ENCODE data around the gene IFFO2. TPM values are rescaled to one million over a fixed set of nuclear protein-coding genes. Genes with fewer than 3 reads are reported as not detected.

Gene IFFO2
- total RNA-seq, 1 donor: 37.5 TPM

GRCh38 chr1:18915341-18915740 is 41.1 kb downstream of the IFFO2 start:
- no peaks in the 10 kb centered on the region for H3K9me3 ChIP-seq (ENCODE audit: low read depth, low read length)
- H3K4me1 ChIP-seq (ENCODE audit: insufficient read depth, low read length): peaks cover 5% of the 10 kb centered on the region
- H3K4me3 ChIP-seq (ENCODE audit: low read length): no peak overlapping the region

GRCh38 chr1:18913065-18913835 is 43.2 kb downstream of the IFFO2 start:
- Histone ChIP-seq H3K4me1 (ENCODE audit: insufficient read depth, low read length) (peaks cover 12% of the 10 kb centered on the region), H3K27me3 (ENCODE audit: insufficient read depth, low read length) (no peaks in the 10 kb centered on the region), H3K9me3 (ENCODE audit: low read depth, low read length) (no peaks in the 10 kb centered on the region), H3K4me3 (ENCODE audit: low read length) (no peak overlapping the region)

More at GRCh38 chr1:18915341-18915740, 41.1 kb downstream of the IFFO2 start:
- no peaks in the 10 kb centered on the region for H3K27me3 ChIP-seq (ENCODE audit: insufficient read depth, low read length)

GRCh38 chr1:18912550-18912949 is 43.9 kb downstream of the IFFO2 start:
- no peaks in the 10 kb centered on the region for H3K9me3 ChIP-seq (ENCODE audit: low read depth, low read length)
- no peaks in the 10 kb centered on the region for H3K27me3 ChIP-seq (ENCODE audit: insufficient read depth, low read length)
- peaks cover 19% of the 10 kb centered on the region for H3K4me1 ChIP-seq (ENCODE audit: insufficient read depth, low read length)
- no peak overlapping the region for H3K4me3 ChIP-seq (ENCODE audit: low read length)

- Histone ChIP-seq H3K4me1 (ENCODE audit: insufficient read depth, low read length) (peaks cover 28% of the 10 kb centered on the region), H3K9me3 (ENCODE audit: low read depth, low read length) (no peaks in the 10 kb centered on the region), H3K27me3 (ENCODE audit: insufficient read depth, low read length) (no peaks in the 10 kb centered on the region), H3K4me3 (ENCODE audit: low read length) (no peak overlapping the region)
These were observed 47.3 kb downstream of the IFFO2 start for GRCh38 chr1:18908911-18909771.

GRCh38 chr1:18907917-18908845 is 48.3 kb downstream of the IFFO2 start:
- Histone ChIP-seq H3K9me3 (ENCODE audit: low read depth, low read length) (no peaks in the 10 kb centered on the region), H3K4me3 (ENCODE audit: low read length) (no peak overlapping the region), H3K27me3 (ENCODE audit: insufficient read depth, low read length) (no peaks in the 10 kb centered on the region)

GRCh38 chr1:18907021-18907916 is 49.2 kb downstream of the IFFO2 start:
- Histone ChIP-seq H3K27me3 (ENCODE audit: insufficient read depth, low read length) (no peaks in the 10 kb centered on the region), H3K4me3 (ENCODE audit: low read length) (no peak overlapping the region), H3K4me1 (ENCODE audit: insufficient read depth, low read length) (peaks cover 34% of the 10 kb centered on the region), H3K9me3 (ENCODE audit: low read depth, low read length) (no peaks in the 10 kb centered on the region)

More at GRCh38 chr1:18907917-18908845, 48.3 kb downstream of the IFFO2 start:
- peaks cover 32% of the 10 kb centered on the region for H3K4me1 ChIP-seq (ENCODE audit: insufficient read depth, low read length)

- H3K27me3 ChIP-seq (ENCODE audit: insufficient read depth, low read length): no peaks in the 10 kb centered on the region
- peak overlapping the region; percentile 67 for H3K4me3 ChIP-seq (ENCODE audit: low read length)
- peaks cover 47% of the 10 kb centered on the region for H3K4me1 ChIP-seq (ENCODE audit: insufficient read depth, low read length)
- H3K9me3 ChIP-seq (ENCODE audit: low read depth, low read length): no peaks in the 10 kb centered on the region
These were observed 53.2 kb downstream of the IFFO2 start for GRCh38 chr1:18903291-18903756.

GRCh38 chr1:18902523-18903290 is 53.8 kb downstream of the IFFO2 start, which contains the start of gene ALDH4A1:
ALDH4A1 (minus strand) TSS chr1:18902555; CDS start chr1:18902523, 32 bp downstream.
- no peaks in the 10 kb centered on the region for H3K9me3 ChIP-seq (ENCODE audit: low read depth, low read length)
- H3K4me3 ChIP-seq (ENCODE audit: low read length): peak within 1 kb of the TSS; percentile 67
- H3K27me3 ChIP-seq (ENCODE audit: insufficient read depth, low read length): no peaks in the 10 kb centered on the region
- peaks cover 40% of the 10 kb centered on the region for H3K4me1 ChIP-seq (ENCODE audit: insufficient read depth, low read length)

GRCh38 chr1:18901952-18902522 is 54.4 kb downstream of the IFFO2 start:
- Histone ChIP-seq H3K4me1 (ENCODE audit: insufficient read depth, low read length) (peaks cover 34% of the 10 kb centered on the region), H3K4me3 (ENCODE audit: low read length) (peak overlapping the region; percentile 67), H3K9me3 (ENCODE audit: low read depth, low read length) (no peaks in the 10 kb centered on the region), H3K27me3 (ENCODE audit: insufficient read depth, low read length) (no peaks in the 10 kb centered on the region)

- peak overlapping the region; percentile 67 for H3K4me3 ChIP-seq (ENCODE audit: low read length)
- peaks cover 30% of the 10 kb centered on the region for H3K4me1 ChIP-seq (ENCODE audit: insufficient read depth, low read length)
- no peaks in the 10 kb centered on the region for H3K27me3 ChIP-seq (ENCODE audit: insufficient read depth, low read length)
- H3K9me3 ChIP-seq (ENCODE audit: low read depth, low read length): no peaks in the 10 kb centered on the region
These were observed 55.1 kb downstream of the IFFO2 start for GRCh38 chr1:18901147-18901951.

- Histone ChIP-seq H3K4me3 (ENCODE audit: low read length) (no peak overlapping the region), H3K9me3 (ENCODE audit: low read depth, low read length) (no peaks in the 10 kb centered on the region), H3K27me3 (ENCODE audit: insufficient read depth, low read length) (no peaks in the 10 kb centered on the region), H3K4me1 (ENCODE audit: insufficient read depth, low read length) (peaks cover 30% of the 10 kb centered on the region)
These were observed 56.1 kb downstream of the IFFO2 start for GRCh38 chr1:18900303-18900841.
